Right cardiac atrium (tissue), 5 donors: Measurements from ENCODE around the gene TMEM273. TPM values are rescaled to one million over a fixed set of nuclear protein-coding genes. Genes with fewer than 3 reads are reported as not detected.

ENCODE experiments used
- ATAC-seq, 2 donors: fragments of 200-7000 bp; cut with Tn5 transposase; one replicate each; pipeline versions ENCODE4 v1.8.0 to v1.9.1; 2020; ENCODE audit warnings: moderate library complexity in 2 of 2, mild to moderate bottlenecking in 1 of 2
- DNase-seq, 3 donors: peaks; one replicate each; pipeline ENCODE4 v3.0.0-alpha.2; 2020
- H3K27ac ChIP-seq: one replicate; pipeline ENCODE4 v1.5.1; 2013; ENCODE audit warnings: mild to moderate bottlenecking, low read length, control low read depth, moderate library complexity
- H3K27me3 ChIP-seq: one replicate; pipeline ENCODE4 v1.6.1; 2013; ENCODE audit not compliant: control insufficient read depth, insufficient read depth
- H3K4me1 ChIP-seq: one replicate; pipeline ENCODE4 v1.6.1; 2013; ENCODE audit warnings: low read length; ENCODE audit not compliant: control insufficient read depth, insufficient read depth
- H3K4me3 ChIP-seq: one replicate; pipeline ENCODE4 v1.5.1; 2013; ENCODE audit warnings: low read length, control low read depth
- H3K9me3 ChIP-seq: one replicate; pipeline ENCODE4 v1.6.1; 2013; ENCODE audit warnings: low read length; ENCODE audit not compliant: control insufficient read depth
- WGBS: extraction: QIAGEN DNeasy Blood & Tissue Kit; methylation state at CpG from one replicate; pipeline ENCODE4 v1.1.7; 2013; 5-methylcytosine and 5-hydroxymethylcytosine counted together
- intact Hi-C, 4 donors: fragments of 100-400 bp; cut with DNase I; formaldehyde crosslinking; loops; one replicate each; pipeline versions ENCODE4 v1.11.0 to v1.14.0; 2022 to 2023
- polyA plus RNA-seq: library from polyadenylated mRNA; stranded (reverse); fragments of 200-250 nt; gene quantifications from one replicate; pipeline ENCODE4 v1.2.3, GENCODE V29; 2013
- total RNA-seq, 4 donors: library from RNA; stranded (reverse); fragmentation: NEBNext Ultra II Directional; extraction: Animal tissue kit (Norgen Biotek cat#: 25700); gene quantifications; one replicate each; pipeline ENCODE4 v1.2.1, GENCODE V29; 2021
- donor health status: healthy with polysubstance abuse.
- donor health status: DM: no; HTN: yes; CAD: no.
- donor health status: DM: no; HTN: no; CAD: no.
- donor health status: DM: no; HTN: yes; CAD: no; lungs with severe emphysema.
- donor health status: DM: yes; HTN: yes; CAD: no.

TMEM273 gene
- total and polyA plus RNA-seq, 5 donors: 9.6 to 36.9 (median 23.6) TPM

- H3K27ac ChIP-seq: no peak overlapping the region
- DNase-seq: no peak
- 98% methylated on average over 8 of the region's 8 CpGs for WGBS
- intact Hi-C loops: no loop called here
- no peaks in the 10 kb centered on the region for H3K27me3 ChIP-seq
- no peak overlapping the region for H3K4me3 ChIP-seq
- no peaks in the 10 kb centered on the region for H3K9me3 ChIP-seq
- H3K4me1 ChIP-seq: peaks cover 11% of the 10 kb centered on the region
- no peak for ATAC-seq
These were observed 12.4 kb downstream of the TMEM273 start for GRCh38 chr10:49175587-49176309.

- H3K9me3 ChIP-seq: no peaks in the 10 kb centered on the region
- intact Hi-C loops: no loop called here
- 85% methylated on average over 10 of the region's 10 CpGs for WGBS
- no peak for ATAC-seq
- H3K4me3 ChIP-seq: no peak overlapping the region
- peaks cover 11% of the 10 kb centered on the region for H3K4me1 ChIP-seq
- H3K27me3 ChIP-seq: no peaks in the 10 kb centered on the region
- DNase-seq: no peak
- no peak overlapping the region for H3K27ac ChIP-seq
These were observed 13.2 kb downstream of the TMEM273 start for GRCh38 chr10:49174926-49175500.

- DNase-seq (no peak), ATAC-seq (no peak)
- no peaks in the 10 kb centered on the region for H3K27me3 ChIP-seq
- H3K27ac ChIP-seq: no peak overlapping the region
- no peak overlapping the region for H3K4me3 ChIP-seq
- peaks cover 11% of the 10 kb centered on the region for H3K4me1 ChIP-seq
- no peaks in the 10 kb centered on the region for H3K9me3 ChIP-seq
- WGBS: 80% methylated on average over 15 of the region's 15 CpGs
- intact Hi-C loops: no loop called here
These were observed 13.8 kb downstream of the TMEM273 start for GRCh38 chr10:49174261-49174925.

GRCh38 chr10:49173853-49174252 is 14.3 kb downstream of the TMEM273 start:
- peaks cover 11% of the 10 kb centered on the region for H3K4me1 ChIP-seq
- 77% methylated on average over 4 of the region's 4 CpGs for WGBS
- ATAC-seq (no peak), DNase-seq (no peak)
- H3K4me3 ChIP-seq: no peak overlapping the region
- no peaks in the 10 kb centered on the region for H3K9me3 ChIP-seq
- no peaks in the 10 kb centered on the region for H3K27me3 ChIP-seq
- no peak overlapping the region for H3K27ac ChIP-seq
- intact Hi-C loops: no loop called here

- Histone ChIP-seq H3K4me3 (no peak overlapping the region), H3K4me1 (peaks cover 11% of the 10 kb centered on the region), H3K9me3 (no peaks in the 10 kb centered on the region), H3K27me3 (no peaks in the 10 kb centered on the region), H3K27ac (no peak overlapping the region)
- DNase-seq (no peak), ATAC-seq (no peak)
- 88% methylated on average over 11 of the region's 11 CpGs for WGBS
- intact Hi-C loops: no loop called here
These were observed 14.9 kb downstream of the TMEM273 start for GRCh38 chr10:49173201-49173772.

GRCh38 chr10:49172777-49173132 is 15.4 kb downstream of the TMEM273 start:
- H3K27me3 ChIP-seq: no peaks in the 10 kb centered on the region
- 94% methylated on average over 3 of the region's 3 CpGs for WGBS
- H3K4me1 ChIP-seq: peaks cover 11% of the 10 kb centered on the region
- no peak overlapping the region for H3K27ac ChIP-seq
- intact Hi-C loops: no loop called here
- H3K4me3 ChIP-seq: no peak overlapping the region
- ATAC-seq (no peak), DNase-seq (no peak)
- no peaks in the 10 kb centered on the region for H3K9me3 ChIP-seq

- intact Hi-C loops: no loop called here
- DNase-seq (no peak), ATAC-seq (no peak)
- WGBS: 91% methylated on average over 4 of the region's 4 CpGs
- Histone ChIP-seq H3K27me3 (no peaks in the 10 kb centered on the region), H3K4me3 (no peak overlapping the region), H3K9me3 (no peaks in the 10 kb centered on the region), H3K4me1 (peaks cover 11% of the 10 kb centered on the region), H3K27ac (no peak overlapping the region)
These were observed 16.0 kb downstream of the TMEM273 start for GRCh38 chr10:49172061-49172776.

GRCh38 chr10:49171326-49172060 is 16.7 kb downstream of the TMEM273 start:
- Histone ChIP-seq H3K4me3 (no peak overlapping the region), H3K9me3 (no peaks in the 10 kb centered on the region), H3K4me1 (peaks cover 7% of the 10 kb centered on the region), H3K27me3 (no peaks in the 10 kb centered on the region), H3K27ac (no peak overlapping the region)
- DNase-seq: no peak
- no peak for ATAC-seq
- intact Hi-C loops: no loop called here
- WGBS: 86% methylated on average over 7 of the region's 7 CpGs

- intact Hi-C loops: no loop called here
- Histone ChIP-seq H3K4me3 (no peak overlapping the region), H3K27me3 (no peaks in the 10 kb centered on the region), H3K4me1 (peaks cover 4% of the 10 kb centered on the region), H3K9me3 (no peaks in the 10 kb centered on the region), H3K27ac (no peak overlapping the region)
- DNase-seq (no peak), ATAC-seq (no peak)
- 72% methylated on average over 6 of the region's 6 CpGs for WGBS
These were observed 17.4 kb downstream of the TMEM273 start for GRCh38 chr10:49170632-49171325.

- H3K9me3 ChIP-seq: no peaks in the 10 kb centered on the region
- WGBS: 87% methylated on average over 4 of the region's 4 CpGs
- no peaks in the 10 kb centered on the region for H3K27me3 ChIP-seq
- H3K4me1 ChIP-seq: peaks cover 2% of the 10 kb centered on the region
- DNase-seq (no peak), ATAC-seq (no peak)
- intact Hi-C loops: loop anchor here in 1 of 4 donors (10.0 kb wide), 1 partner anchor 615 kb away; no protein-coding TSS in a partner anchor
- H3K4me3 ChIP-seq: no peak overlapping the region
- no peak overlapping the region for H3K27ac ChIP-seq
These were observed 18.4 kb downstream of the TMEM273 start for GRCh38 chr10:49169776-49170175.
